ENCODE results near the gene SCGB3A1. TPM values are rescaled to one million over a fixed set of nuclear protein-coding genes. Genes with fewer than 3 reads are reported as not detected.

Gene SCGB3A1
- total and polyA plus RNA-seq, 2 of the 4 experiments (the other 2 are of a cell fraction) = not detected

DNA sequence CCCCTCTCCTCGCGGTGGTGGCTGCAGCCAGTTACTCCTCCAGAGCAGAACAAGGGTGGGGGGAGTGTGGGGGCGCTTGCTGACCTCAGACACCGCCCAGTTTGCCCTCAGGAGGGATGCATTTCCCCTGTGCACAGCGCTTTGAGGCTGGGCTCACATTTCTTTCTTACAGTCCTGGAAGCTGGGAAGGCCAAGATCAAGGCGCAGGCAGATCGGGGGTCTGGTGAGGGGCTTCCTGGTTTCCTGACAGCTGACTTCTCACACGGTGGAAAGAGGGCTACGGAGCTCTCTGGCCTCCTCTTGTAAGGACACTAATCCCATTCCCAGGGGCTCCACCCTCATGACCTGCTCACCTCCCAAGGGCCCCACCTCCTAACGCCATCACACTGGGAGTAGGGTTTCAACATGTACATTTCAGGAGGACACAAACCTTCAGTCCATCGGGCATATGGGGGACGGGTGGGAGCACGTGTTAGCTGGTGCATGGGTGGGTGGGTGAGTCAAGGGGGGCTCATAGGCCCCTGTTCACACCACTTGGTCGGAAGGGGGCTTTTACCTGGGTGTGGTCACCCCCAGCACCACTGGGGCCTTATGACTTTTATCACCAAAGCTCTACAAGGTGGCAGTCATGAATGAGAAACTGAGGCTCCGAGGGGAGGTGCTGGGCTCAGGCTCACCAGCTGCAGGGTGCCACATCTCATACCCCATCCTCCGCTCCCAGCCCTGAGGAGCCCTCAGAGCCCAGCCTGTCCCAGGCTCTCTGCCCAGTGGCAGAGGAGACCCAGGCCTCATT, 7.7 kb upstream of the SCGB3A1 start:
- Histone ChIP-seq H4K20me1 (ENCODE audit: insufficient read depth, low read length) (no peaks in the 10 kb centered on the region), H2BK20ac (ENCODE audit: low read depth, low read length) (no peak overlapping the region), H4K91ac (ENCODE audit: insufficient read depth, low read depth, low read length) (no peak overlapping the region), H3K36me3 (ENCODE audit: control insufficient read depth, insufficient read depth, low read length) (no peaks in the 10 kb centered on the region), H3K9me3 (ENCODE audit: control insufficient read depth, insufficient read depth, low read length) (no peaks in the 10 kb centered on the region), H2BK15ac (ENCODE audit: low read depth, low read length) (no peak overlapping the region), H2AK5ac (ENCODE audit: low read depth, low read length) (no peak overlapping the region), H3K56ac (ENCODE audit: extremely low read depth, insufficient read depth, low read length) (no peak overlapping the region), H3K27ac (ENCODE audit: insufficient read depth, low read length) (no peak overlapping the region), H3K4me2 (ENCODE audit: low read depth, low read length) (no peak overlapping the region), H3K9ac (ENCODE audit: low read depth, low read length) (no peak overlapping the region), H3K4ac (ENCODE audit: low read depth, low read length) (no peak overlapping the region), H3K79me1 (ENCODE audit: low read depth in 1 of 2, low read length in 2 of 2) (no peaks in the 10 kb centered on the region), H4K8ac (ENCODE audit: low read depth in 2 of 2, low read length in 2 of 2) (no peak overlapping the region), H2AFZ (replicated peaks; ENCODE audit: low read length, poor library complexity) (no peak overlapping the region), H2BK5ac (ENCODE audit: low read depth, low read length, poor library complexity, severe bottlenecking) (no peak overlapping the region), H2AK9ac (replicated peaks; ENCODE audit: low read depth, low read length, poor library complexity) (no peak overlapping the region), H3K23ac (ENCODE audit: low read depth, low read length) (no peak overlapping the region), H3K4me1 (ENCODE audit: control insufficient read depth, insufficient read depth, low read length) (no peaks in the 10 kb centered on the region), H3K4me3 (ENCODE audit: insufficient read depth, low read depth, low read length) (no peak overlapping the region), H3K18ac (ENCODE audit: low read depth, low read length) (no peak overlapping the region), H3K27me3 (ENCODE audit: control insufficient read depth, insufficient read depth, low read length) (peaks cover 5% of the 10 kb centered on the region; the same call in 1 of the 2 replicates), H3K9me1 (ENCODE audit: insufficient read depth, low read length) (no peaks in the 10 kb centered on the region), H2BK120ac (ENCODE audit: low read depth, low read length) (no peak overlapping the region), H4K5ac (ENCODE audit: low read depth, low read length) (no peak overlapping the region), H3K14ac (replicated peaks; ENCODE audit: low read depth, low read length) (no peak overlapping the region)
- ATAC-seq (ENCODE audit: low read depth) (no peak), DNase-seq (no peak)
- CTCF ChIA-PET = no interaction called here
- dilution Hi-C loops (cut with HindIII; ENCODE audit: low sequenced_read_pairs, unreplicated experiment) (no loop called here), intact Hi-C loops (cut with micrococcal nuclease) (no loop called here), in situ Hi-C loops (cut with MboI; ENCODE audit: low sequenced_read_pairs) (no loop called here)
- no TSS peak for BruUV-seq (replicated peaks)
- POLR2A ChIA-PET (ENCODE audit: unreplicated experiment) = no interaction called here
- WGBS, 2 experiments (ENCODE audit: extremely low coverage in 2 of 2, insufficient read length in 1 of 2) = 60% methylated on average over 1 of the region's 16 CpGs; no CpG with 5 or more reads in 1 of the 2 experiments
- TF ChIP-seq CTCF (conservative IDR thresholded peaks at IDR 0.05; ENCODE audit: low read depth, low read length) = no peak
- TF ChIP-seq ELK1 (IDR thresholded peaks at IDR 0.05; ENCODE audit: borderline replicate concordance, low read depth, low read length) = no peak
- TF ChIP-seq POLR2A (IDR thresholded peaks at IDR 0.05; ENCODE audit: low read depth, low read length) = no peak
- no peak for TF ChIP-seq CEBPB (IDR thresholded peaks at IDR 0.05; ENCODE audit: low read depth, low read length)
- TF ChIP-seq FOS (IDR thresholded peaks at IDR 0.05; ENCODE audit: low read depth, low read length) = no peak
- no peak for TF ChIP-seq USF2 (IDR thresholded peaks at IDR 0.05; ENCODE audit: low read depth, low read length)
- TF ChIP-seq MXI1 (IDR thresholded peaks at IDR 0.05; ENCODE audit: borderline replicate concordance, low read depth, low read length) = no peak
- no peak for TF ChIP-seq MAZ (IDR thresholded peaks at IDR 0.05; ENCODE audit: borderline replicate concordance, low read depth, low read length)
- TF ChIP-seq MAFK (IDR thresholded peaks at IDR 0.05; ENCODE audit: low read depth, low read length) = no peak
- TF ChIP-seq CHD1 (IDR thresholded peaks at IDR 0.05; ENCODE audit: low read depth, low read length) = no peak
- TF ChIP-seq RFX5 (IDR thresholded peaks at IDR 0.05; ENCODE audit: low read depth, low read length) = no peak
- no peak for TF ChIP-seq BHLHE40 (IDR thresholded peaks at IDR 0.05; ENCODE audit: low read depth, low read length)
- TF ChIP-seq RCOR1 (IDR thresholded peaks at IDR 0.05; ENCODE audit: insufficient replicate concordance, low read length) = no peak
- TF ChIP-seq NFE2L2 (IDR thresholded peaks at IDR 0.05; ENCODE audit: low read depth, low read length) = no peak
- no peak for TF ChIP-seq RAD21 (IDR thresholded peaks at IDR 0.05; ENCODE audit: low read length)
